ENCODE measurements around the gene TMEM235. TPM values are rescaled to one million over a fixed set of nuclear protein-coding genes. Genes with fewer than 3 reads are reported as not detected.

The TMEM235 gene
- total and polyA plus RNA-seq, 9 of the 15 experiments (the other 6 are each of a cell fraction or from before 2014, with no cell fraction given), result not detected

DNA sequence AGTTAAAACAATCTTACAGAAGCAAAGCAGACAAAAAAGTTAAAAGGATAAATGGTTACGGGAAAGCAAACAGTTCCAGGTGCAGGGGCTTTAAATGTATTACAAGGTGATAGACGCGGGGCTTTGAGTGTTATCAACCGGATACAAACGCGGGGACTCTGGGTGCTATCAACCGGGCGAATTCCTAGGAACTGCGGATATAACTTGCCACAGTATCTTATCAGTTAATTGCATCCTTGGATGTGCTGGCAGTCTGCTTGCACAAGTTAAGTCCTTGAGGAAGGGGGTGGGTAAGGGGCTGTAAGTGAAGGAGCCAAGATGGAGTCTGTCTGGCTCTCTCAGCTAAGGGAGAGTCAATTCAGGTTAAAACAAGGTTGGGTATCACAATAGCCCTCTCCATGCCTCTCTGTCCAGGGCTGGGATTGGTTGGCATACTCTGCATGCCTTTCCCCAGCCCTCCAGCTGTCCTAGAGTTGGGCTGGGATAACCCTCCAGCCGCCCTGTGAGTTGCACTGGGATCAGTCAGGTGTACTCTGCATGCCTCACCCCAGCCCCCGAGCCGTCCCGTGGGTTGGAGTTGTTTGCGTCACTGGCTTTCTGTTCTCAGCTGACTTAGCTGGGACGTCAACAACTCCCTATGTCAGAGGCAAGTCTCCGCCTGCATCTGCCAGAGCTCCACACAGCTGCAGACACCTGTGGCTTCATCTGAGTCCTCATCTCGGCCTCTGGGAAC, 40.9 kb downstream of the TMEM235 start (continued):
- TF ChIP-seq, protein P1, sequence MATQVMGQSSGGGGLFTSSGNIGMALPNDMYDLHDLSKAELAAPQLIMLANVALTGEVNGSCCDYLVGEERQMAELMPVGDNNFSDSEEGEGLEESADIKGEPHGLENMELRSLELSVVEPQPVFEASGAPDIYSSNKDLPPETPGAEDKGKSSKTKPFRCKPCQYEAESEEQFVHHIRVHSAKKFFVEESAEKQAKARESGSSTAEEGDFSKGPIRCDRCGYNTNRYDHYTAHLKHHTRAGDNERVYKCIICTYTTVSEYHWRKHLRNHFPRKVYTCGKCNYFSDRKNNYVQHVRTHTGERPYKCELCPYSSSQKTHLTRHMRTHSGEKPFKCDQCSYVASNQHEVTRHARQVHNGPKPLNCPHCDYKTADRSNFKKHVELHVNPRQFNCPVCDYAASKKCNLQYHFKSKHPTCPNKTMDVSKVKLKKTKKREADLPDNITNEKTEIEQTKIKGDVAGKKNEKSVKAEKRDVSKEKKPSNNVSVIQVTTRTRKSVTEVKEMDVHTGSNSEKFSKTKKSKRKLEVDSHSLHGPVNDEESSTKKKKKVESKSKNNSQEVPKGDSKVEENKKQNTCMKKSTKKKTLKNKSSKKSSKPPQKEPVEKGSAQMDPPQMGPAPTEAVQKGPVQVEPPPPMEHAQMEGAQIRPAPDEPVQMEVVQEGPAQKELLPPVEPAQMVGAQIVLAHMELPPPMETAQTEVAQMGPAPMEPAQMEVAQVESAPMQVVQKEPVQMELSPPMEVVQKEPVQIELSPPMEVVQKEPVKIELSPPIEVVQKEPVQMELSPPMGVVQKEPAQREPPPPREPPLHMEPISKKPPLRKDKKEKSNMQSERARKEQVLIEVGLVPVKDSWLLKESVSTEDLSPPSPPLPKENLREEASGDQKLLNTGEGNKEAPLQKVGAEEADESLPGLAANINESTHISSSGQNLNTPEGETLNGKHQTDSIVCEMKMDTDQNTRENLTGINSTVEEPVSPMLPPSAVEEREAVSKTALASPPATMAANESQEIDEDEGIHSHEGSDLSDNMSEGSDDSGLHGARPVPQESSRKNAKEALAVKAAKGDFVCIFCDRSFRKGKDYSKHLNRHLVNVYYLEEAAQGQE (IDR thresholded peaks at IDR 0.05; ENCODE audit: borderline replicate concordance), result no peak
- TF ChIP-seq, protein P1 (CRISPR knock-in tag; IDR thresholded peaks at IDR 0.05; ENCODE audit: low read depth), result peak; percentile 96
- TF ChIP-seq RFX1 (IDR thresholded peaks at IDR 0.05), result no peak
- no peak for TF ChIP-seq SP2 (IDR thresholded peaks at IDR 0.05; ENCODE audit: extremely low read depth, low read depth, low read length, poor library complexity, severe bottlenecking)
- peak; percentile 89 for TF ChIP-seq SOX6 (IDR thresholded peaks at IDR 0.05)
- TF ChIP-seq VEZF1 (CRISPR knock-in tag; IDR thresholded peaks at IDR 0.05), result peak; percentile 83
- TF ChIP-seq ZSCAN29 (IDR thresholded peaks at IDR 0.05), result peak; percentile 81
- no peak for TF ChIP-seq CREBBP (IDR thresholded peaks at IDR 0.05; ENCODE audit: low read depth, low read length)
- peak; percentile 97 for TF ChIP-seq CBFA2T2 (conservative IDR thresholded peaks at IDR 0.05)
- peak; percentile 100 for TF ChIP-seq SMAD4 (CRISPR knock-in tag; conservative IDR thresholded peaks at IDR 0.05)
- TF ChIP-seq, protein P2, sequence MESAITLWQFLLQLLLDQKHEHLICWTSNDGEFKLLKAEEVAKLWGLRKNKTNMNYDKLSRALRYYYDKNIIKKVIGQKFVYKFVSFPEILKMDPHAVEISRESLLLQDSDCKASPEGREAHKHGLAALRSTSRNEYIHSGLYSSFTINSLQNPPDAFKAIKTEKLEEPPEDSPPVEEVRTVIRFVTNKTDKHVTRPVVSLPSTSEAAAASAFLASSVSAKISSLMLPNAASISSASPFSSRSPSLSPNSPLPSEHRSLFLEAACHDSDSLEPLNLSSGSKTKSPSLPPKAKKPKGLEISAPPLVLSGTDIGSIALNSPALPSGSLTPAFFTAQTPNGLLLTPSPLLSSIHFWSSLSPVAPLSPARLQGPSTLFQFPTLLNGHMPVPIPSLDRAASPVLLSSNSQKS (CRISPR knock-in tag; IDR thresholded peaks at IDR 0.05), result peak; percentile 98
- peak; percentile 99 for TF ChIP-seq PYGO2 (tag; IDR thresholded peaks at IDR 0.05)
- no peak; the same call in 1 of the 2 replicates for TF ChIP-seq NFE2 (IDR thresholded peaks at IDR 0.05; ENCODE audit: low read depth)
- no peak for TF ChIP-seq KDM4B (IDR thresholded peaks at IDR 0.05; ENCODE audit: borderline replicate concordance in 2 of 2, low read depth in 1 of 2)
- peak; percentile 93 for TF ChIP-seq TEAD4 (IDR thresholded peaks at IDR 0.05; ENCODE audit: low read length)
- no peak for TF ChIP-seq TEAD4 (CRISPR knock-in tag; IDR thresholded peaks at IDR 0.05; ENCODE audit: borderline replicate concordance)
- TF ChIP-seq ZNF766 (CRISPR knock-in tag; conservative IDR thresholded peaks at IDR 0.05), result peak; percentile 99
